Pons (tissue), 1 donor: ENCODE measurements around the gene SNRPB2.

Source experiments
- DNase-seq: peaks from one replicate; pipeline ENCODE4 v3.0.0-alpha.2; 2016; ENCODE audit warnings: low spot score

The SNRPB2 gene

DNA sequence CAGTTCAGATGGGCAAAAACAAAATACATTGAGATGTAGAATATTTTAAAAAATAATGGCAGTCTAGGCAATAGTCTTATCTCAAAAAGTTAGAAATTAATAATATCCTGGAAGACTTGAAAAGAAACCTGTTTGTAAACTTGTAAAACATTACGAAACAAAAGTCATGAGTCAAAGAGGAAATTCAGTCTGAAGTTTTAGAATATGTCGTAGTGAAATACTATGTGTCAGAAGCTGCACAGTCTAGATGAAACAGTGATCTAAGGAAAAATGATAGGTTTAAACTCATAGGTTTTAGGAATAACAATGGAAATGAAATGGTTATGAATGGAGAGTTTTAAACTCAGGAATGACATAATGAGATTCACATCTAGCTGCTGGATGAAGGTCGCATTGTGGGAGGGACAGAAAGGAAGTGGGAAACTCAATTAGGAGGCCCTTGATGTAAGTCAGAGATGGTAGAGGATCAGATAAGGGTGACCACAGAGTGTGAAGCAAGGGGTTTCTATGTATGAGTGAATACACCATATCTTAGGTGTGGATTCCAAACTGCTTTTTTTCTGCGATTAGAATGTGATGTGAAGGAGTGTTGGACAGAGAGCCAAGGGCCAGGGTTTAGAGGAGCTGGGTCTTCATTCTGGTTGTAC lies 2.8 kb downstream of the SNRPB2 start:
- DNase-seq = no peak

DNA sequence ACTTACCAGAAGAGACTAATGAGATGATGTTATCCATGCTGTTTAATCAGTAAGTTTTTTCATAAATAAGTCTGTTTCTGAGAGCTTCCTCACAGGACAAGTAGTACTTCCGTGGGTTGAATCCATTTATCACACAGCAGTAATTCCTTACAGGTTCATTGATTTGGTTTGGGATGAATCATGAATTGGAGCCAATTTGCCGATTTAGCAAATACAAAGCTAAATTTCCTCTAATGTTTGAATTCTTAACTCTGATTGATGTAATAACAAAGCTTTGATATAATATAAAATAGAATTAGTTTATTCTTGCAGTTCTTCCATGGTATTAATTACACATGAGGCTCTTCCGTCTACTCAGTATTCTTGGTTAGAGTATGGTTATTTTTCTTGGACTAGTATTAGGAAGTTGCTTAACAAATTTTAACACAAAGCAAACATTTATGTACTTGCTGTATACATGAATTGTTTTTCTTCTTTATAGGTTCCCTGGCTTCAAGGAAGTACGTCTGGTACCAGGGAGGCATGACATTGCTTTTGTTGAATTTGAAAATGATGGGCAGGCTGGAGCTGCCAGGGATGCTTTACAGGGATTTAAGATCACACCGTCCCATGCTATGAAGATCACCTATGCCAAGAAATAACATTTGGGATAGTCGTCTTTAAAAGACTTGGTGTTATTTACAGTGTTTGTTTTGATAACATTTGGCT lies 10.7 kb downstream of the SNRPB2 start:
- DNase-seq = no peak

DNA sequence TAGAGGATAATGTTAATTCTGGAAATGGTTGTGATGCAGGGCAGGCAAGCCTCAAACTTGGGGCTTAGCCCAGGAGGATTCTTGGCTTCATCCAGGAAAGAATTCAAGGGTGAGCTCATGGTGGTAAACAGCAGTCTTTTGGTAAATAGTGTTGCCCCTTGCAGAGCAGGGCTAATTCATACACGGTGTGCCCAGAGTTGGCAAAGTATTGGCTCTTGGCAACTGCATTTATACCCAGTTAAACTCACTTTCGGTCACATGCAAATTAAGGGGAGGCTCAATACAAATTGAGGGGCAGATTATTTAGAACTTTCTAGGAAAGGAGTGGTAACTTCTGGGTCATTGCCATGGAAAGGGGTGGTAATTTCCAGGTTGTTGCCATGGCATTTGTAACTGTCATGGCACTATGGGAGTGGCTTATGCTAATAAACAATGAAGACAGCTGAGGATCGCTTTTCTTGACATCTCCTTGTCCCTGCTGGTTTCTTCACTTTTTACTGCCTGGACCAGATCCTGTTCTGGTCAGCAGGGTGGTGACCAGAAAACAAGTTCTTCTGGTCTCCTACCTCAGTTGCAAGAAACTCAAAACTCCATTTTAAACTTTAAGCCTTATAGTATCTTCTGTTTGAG lies 14.5 kb downstream of the SNRPB2 start:
- DNase-seq = peak; percentile 19

DNA sequence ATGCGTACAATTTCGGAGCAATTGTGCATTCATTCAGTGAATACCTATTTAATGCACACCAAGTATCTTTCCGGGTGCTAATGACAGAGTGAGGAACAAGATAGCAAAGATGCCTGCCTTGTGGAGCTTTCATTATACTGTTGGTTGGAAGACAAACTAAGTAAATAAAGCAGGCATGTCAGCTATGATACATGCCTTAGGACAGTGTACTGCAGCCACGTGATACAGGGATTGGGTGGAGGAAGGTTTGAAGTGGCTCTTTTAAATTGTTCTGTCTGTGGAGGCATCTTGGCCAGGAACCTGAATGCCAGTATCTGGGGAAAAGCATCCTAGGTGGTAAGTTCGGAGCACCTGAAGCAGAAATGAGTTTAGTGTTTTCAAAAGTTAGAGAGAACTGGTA lies 15.4 kb downstream of the SNRPB2 start:
- no peak for DNase-seq

DNA sequence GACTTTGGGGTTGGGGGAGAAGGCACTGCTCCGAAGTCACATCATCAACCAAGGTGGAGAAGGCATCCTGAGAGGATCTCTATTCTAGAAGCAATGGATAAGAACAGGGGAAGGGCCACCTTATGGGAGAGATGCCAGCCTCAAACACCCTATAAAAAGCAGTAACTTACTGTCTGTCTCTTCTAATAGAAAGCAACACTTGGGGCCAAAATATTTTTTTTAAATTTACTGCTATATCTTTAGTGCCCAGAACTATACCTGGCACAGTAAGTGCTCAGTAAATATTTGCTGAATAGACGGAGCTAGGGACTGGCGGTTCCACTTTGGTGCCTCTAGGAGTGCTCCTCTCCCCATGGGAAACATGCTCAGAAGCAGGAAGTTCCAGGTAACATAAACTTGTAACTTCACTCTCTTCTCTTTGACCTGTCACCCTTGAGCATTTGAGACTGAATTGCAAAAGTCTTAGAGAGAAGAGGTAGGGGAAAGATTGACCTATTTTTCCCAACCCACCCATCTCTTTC lies 17.5 kb downstream of the SNRPB2 start:
- DNase-seq = no peak

- DNase-seq = no peak
Observed at GRCh38 chr20:16748308-16748900, 18.6 kb downstream of the SNRPB2 start, which contains the start of gene OTOR. Gene OTOR (plus strand): TSS chr20:16748358. CDS start chr20:16748402, 44 bp downstream.

DNA sequence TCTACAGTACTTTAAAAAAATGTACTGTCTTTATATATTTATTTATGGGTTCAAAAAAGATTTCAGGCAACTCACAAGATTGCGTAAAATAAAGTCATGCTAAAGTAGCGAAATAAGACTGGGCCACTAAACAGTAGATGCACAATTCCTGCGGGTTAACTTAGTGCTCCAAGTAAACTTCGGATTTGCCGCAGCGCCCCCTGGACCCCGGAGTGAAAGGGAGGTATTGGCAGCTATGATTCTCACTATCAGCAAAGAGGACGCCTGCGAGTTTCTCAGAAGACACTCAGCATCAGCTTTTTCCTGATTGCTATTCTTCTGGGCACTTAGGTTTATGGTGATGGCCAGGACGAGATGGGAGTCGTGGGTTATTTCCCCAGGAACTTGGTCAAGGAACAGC lies 19.7 kb downstream of the SNRPB2 start:
- no peak for DNase-seq

GRCh38 chr20:16752082-16752481 lies 22.3 kb downstream of the SNRPB2 start:
- DNase-seq = no peak

DNA sequence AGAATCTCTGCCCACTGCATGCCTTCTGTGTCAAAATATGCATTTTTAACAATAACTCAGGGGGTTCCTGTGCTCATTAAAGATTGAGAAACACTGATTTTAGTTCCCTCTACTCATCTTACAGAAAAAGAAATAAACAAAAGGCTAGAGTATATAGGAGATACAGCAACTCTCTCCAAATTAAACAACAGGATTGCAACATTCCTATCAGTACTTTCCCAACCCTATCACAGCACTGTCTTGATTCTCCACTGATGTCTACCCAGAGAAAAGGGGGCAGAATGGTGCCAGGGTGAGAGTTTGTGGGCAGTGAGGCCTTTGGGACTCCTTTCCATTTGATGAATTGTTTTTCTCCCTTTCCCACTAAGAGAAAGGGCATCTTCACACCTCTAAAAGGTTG lies 23.1 kb downstream of the SNRPB2 start:
- DNase-seq = no peak

GRCh38 chr20:16758454-16759180 lies 28.8 kb downstream of the SNRPB2 start:
- no peak for DNase-seq

- peak; percentile 6 for DNase-seq
Observed at GRCh38 chr20:16759181-16759563, 29.3 kb downstream of the SNRPB2 start.

- DNase-seq = no peak
Observed at GRCh38 chr20:16760431-16761304, 30.8 kb downstream of the SNRPB2 start.

DNA sequence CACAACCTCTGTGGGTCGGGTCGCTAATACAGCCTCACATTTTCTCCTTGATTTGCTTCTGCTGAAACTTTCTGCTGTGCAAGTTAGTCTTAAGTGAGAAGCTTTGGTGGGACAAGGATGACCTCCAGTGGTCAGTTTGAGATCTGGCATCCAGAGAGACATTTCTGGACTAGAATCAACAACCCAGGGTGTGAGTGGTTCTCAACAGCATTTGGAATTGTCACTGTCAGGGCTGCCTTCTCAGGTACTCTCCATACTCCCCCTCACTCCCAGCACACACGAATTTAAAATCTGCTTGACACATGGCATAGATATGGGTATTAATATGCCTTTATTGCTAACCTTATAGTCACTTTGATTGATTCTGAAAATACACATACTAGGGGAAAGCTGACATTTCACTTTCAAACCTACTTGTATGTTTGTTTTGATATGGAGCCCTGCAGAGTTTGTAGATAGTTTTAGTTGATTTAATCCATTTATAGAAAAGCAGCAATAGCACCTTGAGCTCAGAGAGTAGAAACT lies 31.5 kb downstream of the SNRPB2 start:
- peak; percentile 87 for DNase-seq

DNA sequence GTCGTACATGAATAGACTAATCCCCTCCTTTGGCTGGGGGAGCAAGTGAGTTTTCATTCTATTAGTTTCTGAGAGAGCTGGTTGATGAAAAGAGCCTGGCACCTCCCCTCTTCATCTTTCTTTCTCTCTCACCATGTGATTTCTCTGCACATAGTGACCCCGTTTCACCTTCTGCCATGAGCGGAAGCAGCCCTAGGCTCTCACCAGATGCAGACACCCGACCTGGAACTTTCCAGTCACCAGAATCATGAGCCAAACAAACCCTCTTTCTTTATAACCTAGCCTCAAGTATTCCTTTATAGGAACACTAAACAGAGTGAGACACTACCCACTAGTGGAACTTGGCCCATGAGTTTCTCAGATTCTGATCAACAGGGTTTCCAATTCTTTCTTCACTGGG lies 34.7 kb downstream of the SNRPB2 start:
- no peak for DNase-seq

- DNase-seq = no peak
Observed at GRCh38 chr20:16771213-16771612, 41.4 kb downstream of the SNRPB2 start.

DNA sequence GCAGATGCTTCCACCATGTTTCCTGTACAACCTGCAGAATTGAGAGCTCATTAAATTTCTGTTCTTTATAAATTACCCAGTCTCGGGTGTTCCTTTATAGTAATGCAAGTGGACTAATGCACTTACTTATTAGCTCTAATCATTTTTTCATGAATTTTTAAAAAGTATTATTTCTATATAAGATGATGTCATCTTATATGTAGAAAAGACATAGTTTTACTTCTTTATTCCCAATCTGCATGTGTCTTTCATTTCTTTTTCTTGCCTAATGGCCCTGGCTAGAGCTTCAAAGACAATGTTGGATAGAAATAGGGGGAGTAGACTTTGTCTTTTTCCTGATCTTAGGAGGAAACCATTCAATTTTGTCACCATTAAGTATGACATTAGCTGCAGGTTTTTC lies 46.1 kb downstream of the SNRPB2 start:
- DNase-seq = no peak

- no peak for DNase-seq
Observed at GRCh38 chr20:16777126-16777525, 47.3 kb downstream of the SNRPB2 start.

- DNase-seq = no peak
Observed at GRCh38 chr20:16778159-16778558, 48.3 kb downstream of the SNRPB2 start.

- DNase-seq = no peak
Observed at GRCh38 chr20:16781496-16781895, 51.7 kb downstream of the SNRPB2 start.

- no peak for DNase-seq
Observed at GRCh38 chr20:16785226-16785625, 55.4 kb downstream of the SNRPB2 start.
